GM18858 (cell line): ENCODE results near the gene FLT1.

ENCODE experiments used
- ATAC-seq: cut with Tn5 transposase; IDR thresholded peaks from one replicate; pipeline ENCODE4 v1.9.1; 2021; ENCODE audit not compliant: unreplicated experiment

The FLT1 gene

GRCh38 chr13:28464861-28465460 is 30.0 kb downstream of the FLT1 start:
- no peak for ATAC-seq

- ATAC-seq = no peak
Observed at GRCh38 chr13:28463481-28463880, 31.4 kb downstream of the FLT1 start.

- no peak for ATAC-seq
Observed at GRCh38 chr13:28459911-28460310, 35.0 kb downstream of the FLT1 start.

- no peak for ATAC-seq
Observed at GRCh38 chr13:28458608-28459007, 36.3 kb downstream of the FLT1 start.

- ATAC-seq = no peak
Observed at GRCh38 chr13:28458051-28458450, 36.9 kb downstream of the FLT1 start.

- ATAC-seq = no peak
Observed at GRCh38 chr13:28457521-28457920, 37.4 kb downstream of the FLT1 start.

GRCh38 chr13:28455580-28456194 is 39.2 kb downstream of the FLT1 start:
- ATAC-seq = no peak

- ATAC-seq = no peak
Observed at GRCh38 chr13:28452755-28453154, 42.2 kb downstream of the FLT1 start.

- ATAC-seq = no peak
Observed at GRCh38 chr13:28451482-28452217, 43.3 kb downstream of the FLT1 start.

- ATAC-seq = no peak
Observed at GRCh38 chr13:28449826-28450773, 44.8 kb downstream of the FLT1 start.

- ATAC-seq = no peak
Observed at GRCh38 chr13:28448651-28449358, 46.1 kb downstream of the FLT1 start.

- ATAC-seq = no peak
Observed at GRCh38 chr13:28447989-28448388, 46.9 kb downstream of the FLT1 start.

GRCh38 chr13:28447206-28447605 is 47.7 kb downstream of the FLT1 start:
- ATAC-seq = no peak

- no peak for ATAC-seq
Observed at GRCh38 chr13:28442839-28443238, 52.1 kb downstream of the FLT1 start.

GRCh38 chr13:28441529-28441928 is 53.4 kb downstream of the FLT1 start:
- no peak for ATAC-seq

GRCh38 chr13:28440774-28441504 is 54.0 kb downstream of the FLT1 start:
- no peak for ATAC-seq

GRCh38 chr13:28438598-28439334 is 56.2 kb downstream of the FLT1 start:
- no peak for ATAC-seq

GRCh38 chr13:28438067-28438466 is 56.9 kb downstream of the FLT1 start:
- ATAC-seq = no peak

GRCh38 chr13:28435917-28436316 is 59.0 kb downstream of the FLT1 start:
- no peak for ATAC-seq
